ENCODE results near the gene TOP2A.

Gene TOP2A

GRCh38 chr17:40417609-40418427, at the start of gene TOP2A:
TOP2A (minus strand) TSS chr17:40417896; CDS start chr17:40417791, 105 bp downstream.
- Histone ChIP-seq H3K79me2 (ENCODE audit: control insufficient read depth, insufficient read depth, low read length, unreplicated experiment) (peaks cover 36% of the 10 kb centered on the region), H2AFZ (ENCODE audit: low read length, unreplicated experiment) (peak within 1 kb of the TSS; percentile 70), H3K36me3 (ENCODE audit: insufficient read depth, low read length) (peaks cover 5% of the 10 kb centered on the region), H3K27ac (ENCODE audit: low read depth, low read length) (peak within 1 kb of the TSS; percentile 62), H3K27me3 (ENCODE audit: insufficient read depth, low read length) (no peaks in the 10 kb centered on the region), H3K4me1 (ENCODE audit: control insufficient read depth, insufficient read depth, low read length, unreplicated experiment) (peaks cover 20% of the 10 kb centered on the region), H3K4me3 (ENCODE audit: low read depth, low read length) (peak within 1 kb of the TSS; percentile 91)

GRCh38 chr17:40467281-40467867, 49.7 kb upstream of the TOP2A start:
- H3K79me2 ChIP-seq (ENCODE audit: control insufficient read depth, insufficient read depth, low read length, unreplicated experiment) = no peaks in the 10 kb centered on the region
- no peaks in the 10 kb centered on the region for H3K36me3 ChIP-seq (ENCODE audit: insufficient read depth, low read length)
- no peak overlapping the region for H2AFZ ChIP-seq (ENCODE audit: low read length, unreplicated experiment)
- no peaks in the 10 kb centered on the region for H3K27me3 ChIP-seq (ENCODE audit: insufficient read depth, low read length)
- no peak overlapping the region for H3K27ac ChIP-seq (ENCODE audit: low read depth, low read length)
- H3K4me3 ChIP-seq (ENCODE audit: low read depth, low read length) = no peak overlapping the region
- H3K4me1 ChIP-seq (ENCODE audit: control insufficient read depth, insufficient read depth, low read length, unreplicated experiment) = peaks cover 9% of the 10 kb centered on the region

- H3K4me3 ChIP-seq (ENCODE audit: low read depth, low read length) = no peak overlapping the region
- H3K36me3 ChIP-seq (ENCODE audit: insufficient read depth, low read length) = no peaks in the 10 kb centered on the region
- H3K27me3 ChIP-seq (ENCODE audit: insufficient read depth, low read length) = no peaks in the 10 kb centered on the region
- no peaks in the 10 kb centered on the region for H3K79me2 ChIP-seq (ENCODE audit: control insufficient read depth, insufficient read depth, low read length, unreplicated experiment)
- no peak overlapping the region for H2AFZ ChIP-seq (ENCODE audit: low read length, unreplicated experiment)
- no peak overlapping the region for H3K27ac ChIP-seq (ENCODE audit: low read depth, low read length)
- peaks cover 7% of the 10 kb centered on the region for H3K4me1 ChIP-seq (ENCODE audit: control insufficient read depth, insufficient read depth, low read length, unreplicated experiment)
Observed at GRCh38 chr17:40466298-40466971, 48.7 kb upstream of the TOP2A start.

GRCh38 chr17:40464392-40464855, 46.7 kb upstream of the TOP2A start:
- no peaks in the 10 kb centered on the region for H3K27me3 ChIP-seq (ENCODE audit: insufficient read depth, low read length)
- H3K36me3 ChIP-seq (ENCODE audit: insufficient read depth, low read length) = no peaks in the 10 kb centered on the region
- peaks cover 7% of the 10 kb centered on the region for H3K4me1 ChIP-seq (ENCODE audit: control insufficient read depth, insufficient read depth, low read length, unreplicated experiment)
- H3K27ac ChIP-seq (ENCODE audit: low read depth, low read length) = no peak overlapping the region
- H3K4me3 ChIP-seq (ENCODE audit: low read depth, low read length) = no peak overlapping the region
- no peaks in the 10 kb centered on the region for H3K79me2 ChIP-seq (ENCODE audit: control insufficient read depth, insufficient read depth, low read length, unreplicated experiment)
- H2AFZ ChIP-seq (ENCODE audit: low read length, unreplicated experiment) = no peak overlapping the region

- Histone ChIP-seq H3K36me3 (ENCODE audit: insufficient read depth, low read length) (no peaks in the 10 kb centered on the region; the same call in 1 of the 2 replicates), H3K27ac (ENCODE audit: low read depth, low read length) (peak overlapping the region; percentile 28), H3K4me1 (ENCODE audit: control insufficient read depth, insufficient read depth, low read length, unreplicated experiment) (peaks cover 20% of the 10 kb centered on the region), H3K79me2 (ENCODE audit: control insufficient read depth, insufficient read depth, low read length, unreplicated experiment) (no peaks in the 10 kb centered on the region), H3K27me3 (ENCODE audit: insufficient read depth, low read length) (no peaks in the 10 kb centered on the region), H3K4me3 (ENCODE audit: low read depth, low read length) (no peak overlapping the region), H2AFZ (ENCODE audit: low read length, unreplicated experiment) (no peak overlapping the region)
Observed at GRCh38 chr17:40463122-40463550, 45.4 kb upstream of the TOP2A start.

GRCh38 chr17:40462343-40463121, 44.8 kb upstream of the TOP2A start:
- Histone ChIP-seq H3K27me3 (ENCODE audit: insufficient read depth, low read length) (no peaks in the 10 kb centered on the region), H2AFZ (ENCODE audit: low read length, unreplicated experiment) (no peak overlapping the region), H3K27ac (ENCODE audit: low read depth, low read length) (peak overlapping the region; percentile 28), H3K79me2 (ENCODE audit: control insufficient read depth, insufficient read depth, low read length, unreplicated experiment) (no peaks in the 10 kb centered on the region), H3K4me3 (ENCODE audit: low read depth, low read length) (no peak overlapping the region), H3K36me3 (ENCODE audit: insufficient read depth, low read length) (peaks cover 4% of the 10 kb centered on the region; the same call in 1 of the 2 replicates), H3K4me1 (ENCODE audit: control insufficient read depth, insufficient read depth, low read length, unreplicated experiment) (peaks cover 26% of the 10 kb centered on the region)

- H3K4me1 ChIP-seq (ENCODE audit: control insufficient read depth, insufficient read depth, low read length, unreplicated experiment) = peaks cover 32% of the 10 kb centered on the region
Observed at GRCh38 chr17:40461732-40462342, 44.1 kb upstream of the TOP2A start.

GRCh38 chr17:40460968-40461731, 43.5 kb upstream of the TOP2A start:
- H3K4me3 ChIP-seq (ENCODE audit: low read depth, low read length) = no peak overlapping the region
- H3K27me3 ChIP-seq (ENCODE audit: insufficient read depth, low read length) = no peaks in the 10 kb centered on the region
- no peaks in the 10 kb centered on the region for H3K79me2 ChIP-seq (ENCODE audit: control insufficient read depth, insufficient read depth, low read length, unreplicated experiment)
- peaks cover 16% of the 10 kb centered on the region; the same call in 1 of the 2 replicates for H3K36me3 ChIP-seq (ENCODE audit: insufficient read depth, low read length)
- H2AFZ ChIP-seq (ENCODE audit: low read length, unreplicated experiment) = no peak overlapping the region
- H3K4me1 ChIP-seq (ENCODE audit: control insufficient read depth, insufficient read depth, low read length, unreplicated experiment) = peaks cover 39% of the 10 kb centered on the region
- peak overlapping the region; percentile 15; the same call in 1 of the 2 replicates for H3K27ac ChIP-seq (ENCODE audit: low read depth, low read length)

More at GRCh38 chr17:40461732-40462342, 44.1 kb upstream of the TOP2A start:
- Histone ChIP-seq H3K79me2 (ENCODE audit: control insufficient read depth, insufficient read depth, low read length, unreplicated experiment) (no peaks in the 10 kb centered on the region), H3K27me3 (ENCODE audit: insufficient read depth, low read length) (no peaks in the 10 kb centered on the region), H3K4me3 (ENCODE audit: low read depth, low read length) (no peak overlapping the region), H3K36me3 (ENCODE audit: insufficient read depth, low read length) (peaks cover 9% of the 10 kb centered on the region; the same call in 1 of the 2 replicates), H2AFZ (ENCODE audit: low read length, unreplicated experiment) (no peak overlapping the region), H3K27ac (ENCODE audit: low read depth, low read length) (peak overlapping the region; percentile 15)

- Histone ChIP-seq H3K79me2 (ENCODE audit: control insufficient read depth, insufficient read depth, low read length, unreplicated experiment) (no peaks in the 10 kb centered on the region), H3K36me3 (ENCODE audit: insufficient read depth, low read length) (peaks cover 21% of the 10 kb centered on the region), H2AFZ (ENCODE audit: low read length, unreplicated experiment) (no peak overlapping the region), H3K27ac (ENCODE audit: low read depth, low read length) (peak overlapping the region; percentile 15; the same call in 1 of the 2 replicates), H3K4me3 (ENCODE audit: low read depth, low read length) (no peak overlapping the region), H3K4me1 (ENCODE audit: control insufficient read depth, insufficient read depth, low read length, unreplicated experiment) (peaks cover 45% of the 10 kb centered on the region), H3K27me3 (ENCODE audit: insufficient read depth, low read length) (no peaks in the 10 kb centered on the region)
Observed at GRCh38 chr17:40460604-40460967, 42.9 kb upstream of the TOP2A start.
